Right cardiac atrium (tissue), 5 donors: ENCODE data around the gene HNRNPD. TPM values are rescaled to one million over a fixed set of nuclear protein-coding genes. Genes with fewer than 3 reads are reported as not detected.
"Not testable (repeated sequence)": the region's sequence is repeated elsewhere in the genome, so short reads cannot be mapped to it uniquely, and the experiment has no call there.

Experiments used
- ATAC-seq, 2 donors: fragments of 200-7000 bp; cut with Tn5 transposase; one replicate each; pipeline versions ENCODE4 v1.8.0 to v1.9.1; 2020; ENCODE audit warnings: moderate library complexity in 2 of 2, mild to moderate bottlenecking in 1 of 2
- DNase-seq, 3 donors: peaks; one replicate each; pipeline ENCODE4 v3.0.0-alpha.2; 2020
- H3K27ac ChIP-seq: one replicate; pipeline ENCODE4 v1.5.1; 2013; ENCODE audit warnings: mild to moderate bottlenecking, low read length, control low read depth, moderate library complexity
- H3K27me3 ChIP-seq: one replicate; pipeline ENCODE4 v1.6.1; 2013; ENCODE audit not compliant: control insufficient read depth, insufficient read depth
- H3K4me1 ChIP-seq: one replicate; pipeline ENCODE4 v1.6.1; 2013; ENCODE audit warnings: low read length; ENCODE audit not compliant: control insufficient read depth, insufficient read depth
- H3K4me3 ChIP-seq: one replicate; pipeline ENCODE4 v1.5.1; 2013; ENCODE audit warnings: low read length, control low read depth
- H3K9me3 ChIP-seq: one replicate; pipeline ENCODE4 v1.6.1; 2013; ENCODE audit warnings: low read length; ENCODE audit not compliant: control insufficient read depth
- WGBS: extraction: QIAGEN DNeasy Blood & Tissue Kit; methylation state at CpG from one replicate; pipeline ENCODE4 v1.1.7; 2013; 5-methylcytosine and 5-hydroxymethylcytosine counted together
- intact Hi-C, 4 donors: fragments of 100-400 bp; cut with DNase I; formaldehyde crosslinking; loops; one replicate each; pipeline versions ENCODE4 v1.11.0 to v1.14.0; 2022 to 2023
- long read RNA-seq, 4 donors: library from polyadenylated mRNA; unstranded; transcript quantifications; one replicate each; pipeline ENCODE4 v2.0.0, GENCODE V29; 2020 to 2021
- polyA plus RNA-seq: library from polyadenylated mRNA; stranded (reverse); fragments of 200-250 nt; gene quantifications from one replicate; pipeline ENCODE4 v1.2.3, GENCODE V29; 2013
- total RNA-seq, 4 donors: library from RNA; stranded (reverse); fragmentation: NEBNext Ultra II Directional; extraction: Animal tissue kit (Norgen Biotek cat#: 25700); gene quantifications; one replicate each; pipeline ENCODE4 v1.2.1, GENCODE V29; 2021
- donor health status: healthy with polysubstance abuse.
- donor health status: DM: no; HTN: yes; CAD: no.
- donor health status: DM: no; HTN: no; CAD: no.
- donor health status: DM: no; HTN: yes; CAD: no; lungs with severe emphysema.
- donor health status: DM: yes; HTN: yes; CAD: no.

The HNRNPD gene, protein sequence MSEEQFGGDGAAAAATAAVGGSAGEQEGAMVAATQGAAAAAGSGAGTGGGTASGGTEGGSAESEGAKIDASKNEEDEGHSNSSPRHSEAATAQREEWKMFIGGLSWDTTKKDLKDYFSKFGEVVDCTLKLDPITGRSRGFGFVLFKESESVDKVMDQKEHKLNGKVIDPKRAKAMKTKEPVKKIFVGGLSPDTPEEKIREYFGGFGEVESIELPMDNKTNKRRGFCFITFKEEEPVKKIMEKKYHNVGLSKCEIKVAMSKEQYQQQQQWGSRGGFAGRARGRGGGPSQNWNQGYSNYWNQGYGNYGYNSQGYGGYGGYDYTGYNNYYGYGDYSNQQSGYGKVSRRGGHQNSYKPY
- total RNA-seq = 100 to 1,000 TPM; 128 to 141 (median 135) TPM
- polyA plus RNA-seq = 141 TPM
- long read RNA-seq, donor 1, transcript HNRNPD-203 (8 exons, 1,585 nt) = major isoform, 110 of 306 reads
- long read RNA-seq, donor 1, transcript HNRNPD-201 (9 exons, 3,033 nt) = minor isoform, 102 of 306 reads
- long read RNA-seq, donor 1, transcript HNRNPD-202 (8 exons, 1,667 nt) = minor isoform, 24 of 306 reads
- long read RNA-seq, donor 1, partial matches to known transcripts = 27 of 306 reads
- long read RNA-seq, donor 1, other reads (novel, unspliced or antisense) = 43 of 306 reads
- long read RNA-seq, donor 2, transcript HNRNPD-202 (8 exons, 1,667 nt) = minor isoform, 6 of 99 reads
- long read RNA-seq, donor 2, transcript HNRNPD-203 (8 exons, 1,585 nt) = minor isoform, 35 of 99 reads
- long read RNA-seq, donor 2, transcript HNRNPD-201 (9 exons, 3,033 nt) = major isoform, 36 of 99 reads
- long read RNA-seq, donor 2, partial matches to known transcripts = 7 of 99 reads
- long read RNA-seq, donor 2, other reads (novel, unspliced or antisense) = 15 of 99 reads
- long read RNA-seq, donor 3, partial matches to known transcripts = 2 of 8 reads
- long read RNA-seq, donor 3, other reads (novel, unspliced or antisense) = 1 of 8 reads
- long read RNA-seq, donor 4, transcript HNRNPD-202 (8 exons, 1,667 nt) = minor isoform, 16 of 126 reads
- long read RNA-seq, donor 4, transcript HNRNPD-201 (9 exons, 3,033 nt) = minor isoform, 32 of 126 reads
- long read RNA-seq, donor 4, transcript HNRNPD-203 (8 exons, 1,585 nt) = major isoform, 53 of 126 reads
- long read RNA-seq, donor 4, partial matches to known transcripts = 3 of 126 reads
- long read RNA-seq, donor 4, other reads (novel, unspliced or antisense) = 22 of 126 reads

DNA sequence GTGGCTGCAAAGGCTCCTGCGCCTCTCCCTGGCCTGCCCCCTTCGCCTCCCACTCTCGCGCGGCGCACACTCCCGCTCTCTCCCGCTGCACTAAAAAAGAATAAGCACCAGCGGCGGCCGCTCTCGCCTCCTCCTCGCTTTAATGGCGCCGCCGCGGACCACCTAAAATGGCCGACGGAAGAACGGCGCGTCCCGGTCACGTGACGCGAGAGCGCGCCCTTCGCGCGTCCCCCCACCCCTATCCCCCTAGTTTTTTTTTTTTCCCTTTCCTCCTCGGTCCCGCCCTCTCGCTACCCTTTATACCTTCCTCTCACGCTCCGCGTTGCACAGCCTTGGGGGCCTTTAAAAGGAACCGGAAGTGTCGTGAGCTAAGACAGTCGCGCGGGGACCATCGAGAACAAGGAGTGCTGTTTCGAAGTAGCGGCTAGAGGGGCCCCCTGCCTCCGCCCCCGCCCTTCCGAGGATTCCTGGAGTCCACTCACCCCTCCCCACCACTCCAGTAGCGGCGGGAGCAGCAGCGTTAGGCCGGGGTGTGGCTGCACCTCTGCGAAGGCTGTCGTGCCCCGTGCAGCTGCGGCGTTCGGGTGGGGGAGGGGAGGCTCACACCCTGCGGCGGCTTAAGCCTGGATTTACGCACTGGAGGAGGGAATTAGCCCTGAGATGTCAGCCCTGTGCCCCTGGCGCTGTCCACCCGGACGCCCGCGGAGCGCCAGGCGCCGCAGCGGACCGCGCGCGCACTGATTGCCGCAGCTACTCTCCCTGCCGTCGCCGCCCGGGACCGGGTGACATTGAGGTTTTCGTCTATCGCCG lies at the start of gene HNRNPD:
HNRNPD (minus strand) TSS at position 176 of the 810 bp plus-strand sequence. CDS start 313 bp downstream, outside the sequence.
- peak; percentile 97 to 98 for ATAC-seq
- Histone ChIP-seq H3K9me3 (no peaks in the 10 kb centered on the region), H3K27ac (peak within 1 kb of the TSS; percentile 98), H3K4me1 (peaks cover 3% of the 10 kb centered on the region), H3K4me3 (peak within 1 kb of the TSS; percentile 88), H3K27me3 (no peaks in the 10 kb centered on the region)
- intact Hi-C loops = loop anchor here in 3 of 4 donors (2.0 to 10.0 kb wide), 4 partner anchors 51 to 89 kb away; no protein-coding TSS in a partner anchor
- under 1% methylated on average over 83 of the region's 83 CpGs for WGBS
- peak; percentile 98 to 99 (median 99) for DNase-seq

DNA sequence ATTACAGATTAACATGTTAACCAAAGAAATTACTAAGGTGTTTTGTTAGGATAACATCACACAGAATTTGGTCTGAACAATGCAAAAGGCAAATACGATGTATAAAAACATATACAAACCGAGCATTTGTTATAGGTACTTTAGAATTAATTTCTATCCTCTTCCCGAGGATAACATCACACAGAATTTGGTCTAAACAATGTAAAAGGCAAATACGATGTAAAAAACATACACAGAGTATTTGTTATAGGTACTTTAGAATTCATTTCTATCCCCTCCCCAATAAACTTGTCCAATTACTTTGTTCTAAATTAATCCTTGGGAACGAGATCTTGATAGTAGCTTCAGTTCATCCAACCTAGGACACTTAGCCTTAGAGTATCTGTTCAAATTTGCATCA lies 48.8 kb upstream of the HNRNPD start:
- DNase-seq = no peak
- Histone ChIP-seq H3K4me3 (no peak overlapping the region), H3K9me3 (no peaks in the 10 kb centered on the region), H3K27ac (no peak overlapping the region), H3K4me1 (no peaks in the 10 kb centered on the region), H3K27me3 (no peaks in the 10 kb centered on the region)
- ATAC-seq = no peak
- intact Hi-C loops = loop anchor here in 1 of 4 donors (10.0 kb wide), 1 partner anchor 48 kb away; the partner anchor contains the start of gene HNRNPD
- 84% methylated on average over 5 of the region's 5 CpGs for WGBS

DNA sequence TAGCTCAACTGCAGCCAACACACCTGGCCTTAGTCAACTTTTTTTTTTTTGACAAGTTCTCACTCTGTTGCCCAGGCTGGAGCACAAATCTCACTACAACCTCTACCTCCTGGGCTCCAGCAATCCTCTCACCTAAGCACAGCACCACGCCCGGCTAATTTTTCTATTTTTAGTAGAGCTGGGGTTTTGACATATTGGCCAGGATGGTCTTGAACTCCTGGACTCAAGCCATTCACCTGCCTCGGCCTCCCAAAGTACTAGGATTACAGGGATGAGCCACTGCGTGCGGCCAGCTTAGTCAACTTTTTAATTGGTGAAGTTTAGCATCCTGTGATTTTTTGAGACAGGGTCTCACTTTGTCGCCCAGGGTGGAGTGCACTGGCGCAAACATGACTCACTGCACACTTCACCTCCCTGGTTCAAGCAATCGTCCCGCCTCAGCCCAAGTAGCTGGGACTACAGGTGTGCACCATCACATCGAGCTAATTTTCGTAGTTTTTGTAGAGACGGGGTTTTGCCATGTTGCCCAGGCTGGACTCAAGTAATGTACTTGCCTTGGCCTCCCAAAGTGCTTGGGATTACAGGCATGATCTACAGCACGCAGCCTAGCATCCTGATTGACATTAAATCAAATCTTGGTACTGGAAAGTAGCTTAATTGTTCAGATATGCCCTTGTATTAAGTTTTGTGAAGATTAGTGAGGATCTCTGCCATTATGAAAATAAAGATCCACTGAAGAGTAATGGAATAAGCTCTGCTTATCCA lies 48.2 kb upstream of the HNRNPD start:
- Histone ChIP-seq H3K4me1 (no peaks in the 10 kb centered on the region), H3K9me3 (no peaks in the 10 kb centered on the region), H3K27ac (no peak overlapping the region), H3K27me3 (no peaks in the 10 kb centered on the region), H3K4me3 (no peak overlapping the region)
- DNase-seq = no peak
- ATAC-seq = peak; percentile 43 to 46
- intact Hi-C loops = loop anchor here in 1 of 4 donors (10.0 kb wide), 1 partner anchor 47 kb away; the partner anchor contains the start of gene HNRNPD
- 79% methylated on average over 13 of the region's 13 CpGs for WGBS

DNA sequence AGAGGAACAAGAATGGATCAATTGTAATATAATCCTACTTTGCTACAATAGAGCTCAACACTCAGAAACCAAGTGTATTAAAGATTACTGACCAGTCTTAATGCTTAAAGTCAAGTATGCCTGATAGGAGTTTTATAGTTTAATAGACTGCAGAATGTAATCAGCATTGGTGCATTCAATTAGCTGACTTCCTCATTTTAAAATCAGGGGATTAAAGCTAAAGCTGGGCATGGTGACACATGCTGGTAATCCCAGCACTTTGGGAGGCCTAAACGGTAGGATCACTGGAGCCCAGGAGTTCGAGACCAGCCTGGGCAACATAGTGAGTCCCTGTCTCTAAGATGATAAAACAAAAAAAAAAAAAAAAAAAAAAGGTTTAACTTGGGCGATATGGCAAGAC lies 45.7 kb upstream of the HNRNPD start:
- Histone ChIP-seq H3K4me3 (no peak overlapping the region), H3K9me3 (no peaks in the 10 kb centered on the region), H3K27ac (no peak overlapping the region), H3K4me1 (no peaks in the 10 kb centered on the region), H3K27me3 (no peaks in the 10 kb centered on the region)
- DNase-seq = no peak
- no peak for ATAC-seq
- intact Hi-C loops = no loop called here
- 69% methylated on average over 3 of the region's 3 CpGs for WGBS

DNA sequence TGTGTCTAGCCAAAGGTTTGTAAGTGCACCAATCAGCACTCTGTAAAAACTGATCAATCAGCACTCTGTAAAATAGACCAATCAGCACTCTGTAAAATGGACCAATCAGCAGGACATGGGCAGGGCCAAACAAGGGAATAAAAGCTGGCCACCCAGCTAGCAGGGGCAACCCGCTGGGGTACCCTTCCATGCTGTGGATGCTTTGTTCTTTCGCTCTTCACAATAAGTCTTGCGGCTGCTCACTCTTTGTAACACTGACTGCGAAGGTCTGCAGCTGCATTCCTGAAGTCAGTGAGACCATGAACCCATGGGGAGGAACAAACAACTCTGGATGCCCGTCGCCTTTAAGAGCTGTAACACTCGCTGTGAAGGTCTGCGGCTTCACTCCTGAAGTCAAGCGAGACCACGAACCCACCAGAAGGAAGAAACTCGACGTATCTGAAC lies 42.2 kb upstream of the HNRNPD start:
- ATAC-seq = no peak
- 90% methylated on average over 12 of the region's 12 CpGs for WGBS
- H3K4me3 ChIP-seq = no peak overlapping the region

DNA sequence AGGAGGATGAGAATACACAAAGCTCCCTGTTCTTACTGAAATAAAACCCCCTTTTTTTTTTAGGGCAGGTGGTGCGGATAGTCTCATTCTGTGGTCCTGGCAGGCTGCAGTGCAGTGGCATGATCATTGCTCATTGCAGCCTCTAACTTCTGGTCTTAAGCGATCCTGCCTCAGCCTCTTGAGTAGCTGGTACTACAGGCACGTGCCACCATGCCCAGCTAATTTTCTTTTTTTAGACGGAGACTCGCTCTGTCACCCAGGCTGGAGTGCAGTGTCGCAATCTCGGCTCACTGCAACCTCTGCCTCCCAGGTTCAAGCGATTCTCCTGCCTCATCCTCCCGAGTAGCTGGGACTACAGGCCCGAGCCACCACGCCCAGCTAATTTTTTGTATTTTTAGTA lies 41.3 kb upstream of the HNRNPD start:
- DNase-seq, H3K27ac ChIP-seq, intact Hi-C loops, H3K4me1 ChIP-seq, H3K9me3 ChIP-seq, H3K27me3 ChIP-seq, H3K4me3 ChIP-seq: not testable (repeated sequence)
- ATAC-seq = peak in 1 of 2 donors; percentile 23
- WGBS = 88% methylated on average over 11 of the region's 11 CpGs

More for the DNA sequence above, 42.2 kb upstream of the HNRNPD start:
- Histone ChIP-seq H3K27me3 (no peaks in the 10 kb centered on the region), H3K4me1 (no peaks in the 10 kb centered on the region), H3K27ac (no peak overlapping the region), H3K9me3 (no peaks in the 10 kb centered on the region)
- intact Hi-C loops = no loop called here
- DNase-seq = no peak

DNA sequence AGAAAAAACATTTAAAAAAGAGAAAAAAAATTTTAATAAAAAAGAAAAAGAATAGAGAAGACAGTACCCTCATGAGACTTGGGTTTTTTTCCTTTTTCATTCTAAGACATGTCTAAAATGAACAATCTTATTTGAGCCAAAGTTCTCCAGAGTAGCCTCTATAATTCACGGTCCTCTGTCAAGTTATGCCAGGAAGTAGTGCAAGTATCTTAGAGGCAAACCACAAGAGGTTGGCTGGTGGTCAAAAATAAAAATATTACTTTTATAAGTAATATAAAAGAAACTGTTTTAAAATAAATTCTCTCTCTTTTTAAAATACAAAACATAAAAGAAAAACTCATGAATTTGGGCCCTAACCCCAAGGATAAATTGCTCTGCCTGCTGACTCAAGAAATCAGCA lies 29.9 kb upstream of the HNRNPD start:
- WGBS = 53% methylated on average over 1 of the region's 1 CpG
- DNase-seq = no peak
- intact Hi-C loops = no loop called here
- ATAC-seq = no peak
- no peak overlapping the region for H3K4me3 ChIP-seq
- no peaks in the 10 kb centered on the region for H3K27me3 ChIP-seq
- H3K4me1 ChIP-seq = no peaks in the 10 kb centered on the region
- no peak overlapping the region for H3K27ac ChIP-seq
- no peaks in the 10 kb centered on the region for H3K9me3 ChIP-seq

DNA sequence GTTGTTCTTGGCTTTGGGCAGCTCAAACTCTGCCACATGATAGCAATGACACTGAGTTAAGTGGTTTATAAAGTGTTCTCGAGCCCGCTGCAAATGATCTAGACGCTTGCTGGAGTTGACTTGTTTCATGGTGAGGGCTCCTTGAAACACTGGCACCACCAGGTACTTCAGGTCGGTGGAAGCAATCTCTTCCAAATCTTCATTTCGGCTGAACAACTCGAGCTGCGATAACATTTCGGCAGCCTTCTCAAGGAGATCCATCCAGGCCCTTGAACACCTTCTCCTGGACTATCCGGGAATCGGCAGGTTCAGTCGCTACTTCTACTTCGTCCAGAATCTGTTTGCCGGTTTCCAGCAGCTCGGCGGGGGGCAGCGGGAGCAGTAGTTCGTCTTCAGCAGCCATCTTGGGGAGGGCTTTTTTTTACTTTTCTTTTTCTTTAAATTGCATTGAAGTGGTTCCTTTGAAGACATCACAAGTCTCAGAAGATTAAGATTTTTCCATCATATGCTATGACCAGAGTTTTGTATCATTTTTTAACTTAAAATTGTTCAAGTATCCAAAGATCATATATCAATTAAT lies 28.5 kb upstream of the HNRNPD start:
- H3K27ac ChIP-seq = no peak overlapping the region
- intact Hi-C loops = no loop called here
- H3K4me3 ChIP-seq = no peak overlapping the region
- ATAC-seq (peak in 1 of 2 donors; percentile 14), DNase-seq (no peak)
- H3K4me1 ChIP-seq = peaks cover 1% of the 10 kb centered on the region
- H3K9me3 ChIP-seq = no peaks in the 10 kb centered on the region
- whole genome bisulfite sequencing = 85% methylated on average over 17 of the region's 17 CpGs
- H3K27me3 ChIP-seq = no peaks in the 10 kb centered on the region

DNA sequence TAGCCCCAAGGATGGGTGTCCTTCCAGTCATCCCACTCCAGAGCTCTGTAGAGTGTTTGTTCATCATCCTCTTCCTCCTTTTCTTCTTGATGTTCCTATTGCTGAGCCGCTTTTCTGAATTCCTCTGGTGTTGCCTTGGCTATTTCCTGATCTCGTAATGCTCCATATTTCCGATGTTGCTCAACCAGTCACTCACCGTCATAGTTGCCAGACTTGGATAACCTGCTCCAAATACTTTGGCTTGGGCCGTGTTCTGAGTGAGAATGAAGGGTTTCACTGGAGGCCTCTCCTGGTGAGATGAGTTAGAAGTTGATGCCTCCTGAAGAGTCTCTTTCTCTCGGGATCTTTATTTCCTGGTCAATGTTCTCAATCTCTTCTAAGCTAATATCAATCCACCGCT lies 27.8 kb upstream of the HNRNPD start:
- DNase-seq (no peak), ATAC-seq (no peak)
- no peaks in the 10 kb centered on the region for H3K27me3 ChIP-seq

More for the DNA sequence above, 27.8 kb upstream of the HNRNPD start:
- no peaks in the 10 kb centered on the region for H3K9me3 ChIP-seq
- WGBS = 92% methylated on average over 7 of the region's 7 CpGs
- intact Hi-C loops = no loop called here
- no peak overlapping the region for H3K4me3 ChIP-seq
- H3K4me1 ChIP-seq = peaks cover 1% of the 10 kb centered on the region
- no peak overlapping the region for H3K27ac ChIP-seq
